Cerebellar nuclear complex (tissue), 1 donor: ENCODE data around the gene DIAPH1.
A peak's percentile ranks its signal among the peaks of the same experiment; 100 is the strongest.
"Not testable (repeated sequence)": the region's sequence is repeated elsewhere in the genome, so short reads cannot be mapped to it uniquely, and the experiment has no call there.

Source experiments
- DNase-seq, 2 experiments: peaks; one replicate each; lab custom pipeline; 2025; lab: John Stamatoyannopoulos, UW

Gene DIAPH1

DNA sequence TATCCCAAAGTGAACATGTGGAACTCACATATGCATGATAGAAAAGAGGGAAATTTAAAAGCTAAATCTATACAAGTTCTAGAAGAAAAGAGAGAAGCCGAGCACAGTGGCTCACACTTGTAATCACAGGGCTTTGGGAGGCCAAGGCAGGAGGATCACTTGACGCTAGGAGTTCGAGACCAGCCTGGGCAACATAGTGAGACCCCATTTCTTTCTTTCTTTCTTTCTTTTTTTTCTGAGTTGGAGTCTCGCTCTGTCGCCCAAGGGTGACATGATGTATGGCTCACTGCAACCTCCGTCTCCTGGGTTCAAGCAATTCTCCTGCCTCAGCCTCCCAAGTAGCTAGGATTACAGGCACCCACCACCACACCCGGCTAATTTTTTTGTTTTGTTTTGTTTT lies 8.9 kb downstream of the DIAPH1 start:
- DNase-seq, result not testable (repeated sequence)

DNA sequence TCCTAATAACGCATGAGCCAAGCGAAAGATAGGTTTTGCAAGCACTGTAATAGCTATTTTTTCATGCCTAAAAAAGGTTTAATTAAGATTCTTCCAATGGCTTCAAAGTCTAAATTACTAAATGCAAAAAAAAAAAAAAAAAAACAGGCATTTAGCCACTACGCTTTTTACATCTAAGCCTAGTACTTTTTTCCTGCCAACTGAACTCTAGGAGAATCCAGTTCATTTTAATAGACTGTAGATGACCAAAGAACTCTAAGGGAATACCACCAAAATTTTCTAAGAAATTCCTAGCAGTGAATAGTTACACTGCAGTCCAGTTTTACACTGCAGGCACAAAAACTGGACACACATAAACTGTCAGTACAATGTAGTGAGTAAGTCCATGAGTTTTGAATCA lies 9.8 kb downstream of the DIAPH1 start:
- no peak for DNase-seq

DNA sequence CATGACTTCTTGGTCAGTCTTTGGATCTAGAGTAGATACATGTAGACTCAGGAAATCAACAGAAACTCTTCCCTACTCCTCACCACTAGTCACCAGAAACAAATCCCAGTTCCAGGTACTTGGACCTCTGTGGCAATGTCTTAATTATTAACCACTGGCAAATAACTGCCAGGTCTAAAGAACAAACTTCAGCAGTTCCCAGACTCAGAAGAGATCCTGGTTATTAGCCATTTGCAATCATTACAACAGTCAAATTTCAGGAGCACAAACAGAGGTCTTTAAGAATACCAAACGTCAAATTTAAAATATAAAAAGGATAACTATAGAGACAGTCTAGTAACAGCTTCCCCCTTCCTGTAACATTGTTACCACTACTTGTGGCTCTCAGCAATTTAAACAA lies 10.2 kb downstream of the DIAPH1 start:
- DNase-seq, result no peak

DNA sequence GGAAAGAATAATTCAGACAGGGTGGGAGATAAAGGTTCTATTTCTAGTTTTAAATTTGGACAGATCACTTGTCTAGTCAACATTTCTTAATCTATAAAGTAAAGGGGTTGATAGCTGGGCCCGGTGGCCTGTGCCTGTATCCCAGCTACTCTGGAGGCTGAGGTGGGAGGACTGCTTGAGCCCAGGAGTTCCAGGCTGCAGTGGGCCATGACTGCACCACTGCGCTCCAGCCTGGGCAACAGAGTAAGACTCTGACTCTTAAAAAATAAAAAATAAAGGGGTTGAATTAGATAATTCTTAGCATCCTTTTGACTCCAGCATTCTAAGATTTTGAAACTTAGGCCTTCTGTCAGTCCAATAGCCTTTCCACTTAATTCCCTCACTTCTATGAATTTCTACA lies 10.8 kb downstream of the DIAPH1 start:
- no peak for DNase-seq

DNA sequence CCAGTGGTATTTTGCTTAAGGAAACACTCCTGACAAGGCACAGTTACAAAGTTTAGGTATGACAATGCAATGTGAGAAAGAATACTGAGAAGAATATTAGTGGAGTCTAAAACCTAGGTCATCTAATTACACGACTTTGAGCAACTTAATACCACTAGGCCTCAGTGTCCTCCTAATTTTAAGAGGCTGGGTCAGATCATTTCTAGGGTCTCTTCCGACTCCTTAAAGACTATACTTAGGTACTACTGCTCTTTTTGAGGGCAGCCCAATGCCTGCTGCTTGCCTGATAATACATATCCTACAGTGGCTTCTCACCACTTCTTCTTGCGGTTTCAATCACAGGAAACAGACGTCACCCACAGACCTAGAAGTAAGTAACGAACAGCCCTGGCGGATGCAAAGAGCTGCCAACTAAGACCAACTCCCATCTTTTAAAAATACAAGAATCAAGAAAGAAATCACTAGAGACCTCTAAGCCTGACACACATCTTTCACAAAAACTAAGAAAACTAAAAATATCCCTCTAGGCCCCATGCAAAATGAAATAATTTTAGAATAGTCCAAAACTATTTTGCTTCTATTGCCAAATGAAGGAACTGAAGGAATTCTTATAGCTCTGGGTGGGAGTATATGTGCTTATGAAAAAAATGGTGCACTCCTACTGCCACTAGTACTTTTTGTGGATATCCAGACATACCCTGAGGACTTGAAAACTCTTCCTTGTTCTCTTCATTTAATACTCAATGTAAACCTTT lies 13.1 kb downstream of the DIAPH1 start:
- no peak for DNase-seq

DNA sequence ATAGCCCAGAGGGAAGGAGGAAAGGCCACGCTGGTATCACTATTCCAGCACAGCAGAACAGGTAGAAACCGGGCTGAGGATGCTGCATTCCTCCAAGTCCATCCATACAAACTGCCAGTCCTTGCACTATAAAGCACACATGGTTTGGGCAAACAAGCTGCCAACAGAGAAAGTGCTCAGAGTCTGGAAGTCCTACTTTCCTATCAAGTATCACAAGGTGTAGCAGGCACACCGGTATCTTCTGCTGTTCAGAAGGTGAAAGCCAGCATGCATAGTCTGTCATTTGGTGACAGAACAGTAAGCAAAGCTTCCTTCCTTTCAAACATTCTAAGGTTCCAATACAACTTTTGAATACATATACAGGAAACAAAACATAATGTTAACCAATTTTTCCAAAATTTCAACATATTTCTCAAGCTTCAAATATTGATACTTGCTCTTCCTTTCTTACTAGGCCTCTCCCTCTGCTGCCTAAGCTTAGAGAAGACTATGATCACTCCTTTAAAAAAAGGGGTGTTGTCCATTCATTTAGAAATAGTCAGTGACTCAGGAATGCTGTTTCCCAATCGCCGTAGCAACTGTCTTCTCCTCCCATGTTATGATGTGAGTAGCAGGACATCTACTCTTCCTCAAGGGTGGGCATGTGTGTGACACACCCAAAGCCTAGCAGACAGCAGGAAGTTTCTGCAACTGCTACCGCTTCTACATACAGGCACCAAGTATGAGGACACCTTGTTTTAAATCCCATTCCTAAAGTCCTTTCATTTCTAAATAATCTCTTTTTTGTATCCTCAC lies 14.7 kb downstream of the DIAPH1 start:
- no peak for DNase-seq

DNA sequence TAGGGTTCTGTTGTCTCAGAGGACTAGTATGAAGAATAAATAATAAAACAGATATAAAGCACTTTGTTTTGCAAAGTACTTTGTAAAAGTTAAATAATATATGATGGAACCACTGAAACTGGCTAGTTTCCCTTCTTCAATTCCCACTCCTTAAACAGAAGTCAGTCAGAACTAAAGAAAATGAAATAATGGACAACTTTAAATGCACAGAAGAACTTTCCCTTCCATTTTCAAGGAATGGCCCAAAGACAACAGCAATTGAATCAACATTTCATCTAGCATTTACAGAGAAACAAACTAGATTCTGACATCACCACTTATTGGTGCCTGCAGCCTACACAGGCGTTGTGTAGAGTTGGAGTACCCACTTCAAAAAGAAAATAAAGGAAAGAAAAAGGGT lies 16.2 kb downstream of the DIAPH1 start:
- no peak for DNase-seq

DNA sequence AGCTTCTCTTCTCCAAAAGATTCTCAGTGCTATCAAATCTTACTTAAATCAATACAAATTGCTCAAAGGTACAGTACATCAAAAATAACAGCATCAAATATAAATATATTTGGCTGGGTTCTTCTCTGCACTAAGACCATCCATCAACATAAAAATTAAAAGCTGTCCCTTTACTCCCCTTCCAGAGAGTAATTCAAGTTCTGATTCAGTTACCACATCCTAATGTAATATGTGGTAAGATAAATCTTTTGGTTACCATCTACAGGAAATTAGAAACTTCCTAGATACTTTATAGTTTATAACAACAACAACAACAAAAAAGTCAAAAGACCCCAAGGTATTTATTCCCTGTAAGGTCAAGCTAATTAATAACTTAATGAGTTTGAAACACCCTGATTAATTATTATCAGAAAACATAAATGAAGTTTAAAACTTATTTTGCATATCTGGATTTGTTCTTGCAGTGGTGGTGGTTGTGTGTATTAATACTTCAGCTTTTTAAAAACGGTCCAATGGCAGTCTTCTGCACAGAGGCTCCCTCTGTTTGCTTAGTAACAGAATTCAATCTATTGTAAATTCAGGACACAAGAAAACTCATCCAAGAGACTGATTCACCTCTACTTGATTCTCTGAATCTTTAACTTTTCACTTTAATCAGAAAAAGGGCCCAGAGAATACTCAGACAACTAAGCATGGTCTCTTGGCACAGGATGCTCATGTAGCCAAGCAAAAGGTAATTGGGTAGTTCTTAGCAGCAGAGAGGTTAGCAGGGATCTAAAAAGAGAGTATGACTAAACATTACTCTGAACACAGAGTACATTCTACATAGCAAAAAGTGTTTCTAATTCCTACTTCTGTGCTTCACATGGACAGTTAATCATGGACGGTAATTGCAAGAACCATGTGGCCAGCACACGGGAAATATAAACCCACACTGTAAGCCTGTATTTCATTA lies 20.1 kb downstream of the DIAPH1 start:
- DNase-seq, result no peak

DNA sequence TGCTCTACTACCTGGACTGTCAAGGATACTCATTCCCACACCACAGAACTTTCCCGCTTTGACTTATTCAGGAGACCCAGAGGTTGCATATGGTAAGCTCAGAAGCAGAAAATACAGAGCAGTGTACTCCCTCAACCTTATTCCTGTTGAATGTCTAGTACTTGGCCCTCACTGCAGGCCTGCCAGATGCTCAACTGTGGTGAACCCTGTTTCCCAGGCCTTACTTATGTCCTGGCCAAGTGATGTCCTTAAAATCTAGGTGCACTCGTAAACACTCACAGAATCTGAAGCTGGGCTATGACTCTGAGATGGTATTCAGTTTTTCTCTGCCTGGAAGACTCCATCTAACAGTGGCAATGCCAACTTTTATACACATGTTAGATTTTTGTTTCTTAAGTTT lies 21.0 kb downstream of the DIAPH1 start:
- DNase-seq, result no peak

- no peak for DNase-seq
These were observed 21.4 kb downstream of the DIAPH1 start for GRCh38 chr5:141597394-141597793.

DNA sequence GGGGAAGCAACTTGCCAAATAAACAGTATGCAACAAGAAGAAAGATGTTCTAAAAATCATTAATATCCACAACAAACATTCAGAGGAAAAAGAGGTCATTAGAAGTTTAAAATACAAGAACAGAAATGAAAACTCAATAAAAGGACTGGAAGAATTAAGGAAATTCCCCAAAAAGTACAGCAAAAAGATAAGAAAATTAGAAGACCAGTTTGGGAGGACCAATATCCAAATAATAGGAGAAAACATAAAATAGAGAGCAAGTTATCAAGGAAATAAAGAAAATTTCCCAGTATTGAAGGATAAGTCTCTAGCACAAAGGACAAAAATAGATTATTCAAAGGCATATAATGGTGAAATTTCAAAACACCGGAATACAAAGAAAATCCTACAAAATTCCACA lies 21.9 kb downstream of the DIAPH1 start:
- no peak for DNase-seq

DNA sequence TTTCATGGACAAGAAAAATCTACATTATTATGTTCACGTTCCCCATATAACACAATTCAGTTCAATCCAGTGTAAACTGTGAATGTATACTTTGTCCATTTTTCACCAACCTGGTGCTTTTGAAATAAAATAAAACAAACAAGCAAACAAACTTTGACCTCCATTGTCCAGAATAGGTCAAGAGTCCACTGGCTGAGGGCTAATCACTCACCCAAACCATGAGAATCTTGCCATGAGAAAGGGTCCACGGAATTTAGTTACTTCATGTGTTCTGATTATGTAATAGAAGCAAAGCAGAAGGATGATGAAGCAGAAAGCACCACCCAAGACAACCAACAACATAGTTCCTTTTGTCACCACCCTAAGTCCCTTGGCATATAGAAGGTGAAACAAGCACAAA lies 28.7 kb downstream of the DIAPH1 start:
- DNase-seq, result no peak

- DNase-seq, result no peak
These were observed 32.6 kb downstream of the DIAPH1 start for GRCh38 chr5:141586246-141586645.

DNA sequence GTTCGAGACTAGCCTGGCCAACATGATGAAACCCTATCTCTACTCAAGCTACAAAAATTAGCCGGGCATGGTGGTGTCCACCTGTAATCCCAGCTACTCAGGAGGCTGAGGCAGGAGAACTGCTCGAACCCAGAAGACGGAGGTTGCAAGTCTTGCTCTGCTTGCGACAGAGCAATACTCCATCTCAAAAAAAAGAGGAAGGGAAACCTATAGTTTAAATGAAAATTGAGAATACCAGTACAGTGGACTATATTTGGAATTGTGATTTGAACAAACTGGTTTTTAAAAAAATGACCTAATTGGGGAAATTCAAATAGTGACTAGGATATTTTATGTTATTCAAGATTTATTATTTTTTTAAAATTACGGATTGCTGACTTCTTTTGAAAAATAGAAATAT lies 33.2 kb downstream of the DIAPH1 start:
- DNase-seq, result no peak

- DNase-seq, result no peak
These were observed 44.7 kb downstream of the DIAPH1 start for GRCh38 chr5:141574122-141574510.

GRCh38 chr5:141573489-141574121 lies 45.2 kb downstream of the DIAPH1 start:
- no peak for DNase-seq

DNA sequence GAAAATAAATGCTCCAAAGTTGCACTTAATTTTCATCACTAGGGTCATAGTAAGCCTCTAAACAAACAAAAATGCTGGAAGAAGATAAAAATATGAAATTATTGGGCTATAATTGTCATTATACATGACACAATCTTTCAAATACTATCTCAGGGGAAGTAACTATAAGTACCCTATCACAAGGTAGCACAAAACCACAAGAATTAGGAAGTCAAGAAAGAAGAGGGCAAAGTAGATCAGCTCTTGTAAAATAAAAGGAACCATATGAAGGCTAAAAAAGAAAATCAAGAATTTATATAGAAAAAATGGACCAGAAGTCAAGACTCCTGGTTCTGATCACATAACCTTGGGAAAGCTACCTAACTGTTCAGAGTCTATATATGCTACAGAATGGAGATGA lies 48.1 kb downstream of the DIAPH1 start:
- no peak for DNase-seq

GRCh38 chr5:141567513-141568117 lies 51.2 kb downstream of the DIAPH1 start:
- DNase-seq, result no peak

DNA sequence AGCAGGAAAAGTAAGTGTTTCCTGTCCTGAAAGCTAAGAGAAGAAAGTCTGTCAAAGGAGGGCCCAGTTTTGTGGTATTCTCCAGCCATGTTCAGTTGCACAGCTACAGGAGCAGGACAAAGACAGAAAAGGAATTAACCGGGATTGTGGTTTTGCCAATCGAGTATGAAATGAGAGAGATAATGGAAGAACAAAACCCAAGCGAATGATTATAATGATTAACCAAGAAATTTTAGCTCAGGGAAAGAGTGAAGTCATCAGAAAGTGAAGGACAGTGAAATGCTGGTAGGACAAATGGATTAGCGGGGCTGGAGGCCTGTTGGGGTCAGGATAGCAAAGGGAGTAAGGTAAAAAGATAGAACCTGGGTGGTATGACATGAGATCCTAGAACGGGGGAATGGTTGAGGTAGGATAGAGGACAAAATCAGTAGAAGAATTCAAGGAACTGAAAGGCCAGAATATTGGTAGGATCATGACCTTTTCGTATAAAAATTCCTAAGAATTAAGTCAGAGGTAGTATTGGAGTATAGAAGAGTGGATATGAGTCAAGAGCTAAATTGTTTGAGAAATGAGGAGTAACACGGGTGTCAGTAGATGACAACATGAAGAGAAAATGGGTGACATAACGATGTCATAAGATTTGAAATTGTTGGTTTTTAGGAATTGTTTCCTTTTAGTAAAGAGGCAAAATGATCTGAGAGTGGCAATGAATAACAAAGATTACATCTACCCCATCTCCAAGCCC lies 52.8 kb downstream of the DIAPH1 start:
- DNase-seq, result no peak

DNA sequence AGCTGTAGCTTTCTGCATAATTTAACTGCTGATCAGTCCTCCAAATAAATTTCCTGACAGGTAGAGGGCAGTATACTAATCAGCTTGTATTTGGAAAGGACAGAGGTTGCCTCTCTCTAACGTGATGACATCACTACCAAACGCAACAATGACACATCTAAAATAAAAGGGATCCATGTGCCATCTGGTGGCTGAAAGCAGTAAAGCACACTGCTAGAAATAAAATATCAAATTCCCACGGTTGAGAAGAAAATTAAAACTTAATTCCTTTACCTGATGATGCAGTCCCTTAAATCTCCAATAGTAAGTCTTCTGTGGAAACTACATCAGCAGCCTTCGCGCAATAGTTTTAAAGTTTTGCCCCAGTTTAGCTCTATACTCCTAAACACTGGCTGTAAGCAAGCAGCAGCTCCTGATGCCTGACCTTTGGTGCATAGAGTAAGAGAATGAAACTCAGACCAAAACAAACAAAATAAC lies 54.5 kb downstream of the DIAPH1 start:
- peak in 1 of 2 experiments; percentile 49 for DNase-seq
